Measurements from ENCODE around the gene SPATA2. TPM values are rescaled to one million over a fixed set of nuclear protein-coding genes. Genes with fewer than 3 reads are reported as not detected.

SPATA2 gene
- total and polyA plus RNA-seq, 2 of the 13 experiments (the other 11 are each of a cell fraction or from before 2014, with no cell fraction given): 3.2 to 8.7 TPM

DNA sequence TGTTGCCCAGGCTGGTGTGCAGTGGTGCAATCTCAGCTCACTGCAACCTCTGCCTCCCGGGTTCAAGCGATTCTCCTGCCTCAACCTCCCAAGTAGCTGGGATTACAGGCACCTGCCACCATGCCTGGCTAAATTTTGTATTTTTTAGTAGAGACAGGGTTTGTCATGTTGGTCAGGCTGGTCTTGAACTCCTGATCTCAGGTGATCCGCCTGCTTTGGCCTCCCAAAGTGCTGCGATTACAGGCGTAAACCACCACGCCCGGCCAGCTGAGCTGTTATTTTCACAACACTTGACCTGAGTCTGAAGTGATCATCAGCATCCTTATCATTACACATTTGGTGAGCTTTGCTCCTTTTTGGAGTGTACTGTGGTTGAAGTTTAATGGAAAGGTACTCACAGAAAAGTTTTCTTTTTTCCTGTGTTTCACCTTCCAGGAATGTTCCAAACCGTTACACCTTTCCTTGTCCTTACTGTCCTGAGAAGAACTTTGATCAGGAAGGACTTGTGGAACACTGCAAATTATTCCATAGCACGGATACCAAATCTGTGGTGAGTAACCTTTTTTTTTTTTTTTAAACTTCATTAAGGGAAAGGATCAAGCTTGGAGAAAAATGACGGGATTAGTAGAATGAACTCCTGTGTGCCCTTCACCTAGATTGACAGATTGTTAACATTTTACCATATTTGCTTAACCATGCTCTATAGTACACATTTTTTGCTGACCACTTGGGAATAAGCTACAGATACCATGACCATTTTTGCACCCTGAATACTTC is 30.6 kb upstream of the SPATA2 start (continued):
- TF ChIP-seq, protein P1, sequence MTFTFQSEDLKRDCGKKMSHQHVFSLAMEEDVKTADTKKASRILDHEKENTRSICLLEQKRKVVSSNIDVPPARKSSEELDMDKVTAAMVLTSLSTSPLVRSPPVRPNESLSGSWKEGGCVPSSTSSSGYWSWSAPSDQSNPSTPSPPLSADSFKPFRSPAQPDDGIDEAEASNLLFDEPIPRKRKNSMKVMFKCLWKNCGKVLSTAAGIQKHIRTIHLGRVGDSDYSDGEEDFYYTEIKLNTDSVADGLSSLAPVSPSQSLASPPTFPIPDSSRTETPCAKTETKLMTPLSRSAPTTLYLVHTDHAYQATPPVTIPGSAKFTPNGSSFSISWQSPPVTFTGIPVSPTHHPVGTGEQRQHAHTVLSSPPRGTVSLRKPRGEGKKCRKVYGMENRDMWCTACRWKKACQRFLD (CRISPR knock-in tag; IDR thresholded peaks at IDR 0.05; ENCODE audit: borderline replicate concordance): no peak
- peak; percentile 29; the same call in 1 of the 2 replicates for TF ChIP-seq NFKBIZ (CRISPR knock-in tag; IDR thresholded peaks at IDR 0.05)
- TF ChIP-seq ZNF775 (CRISPR knock-in tag; IDR thresholded peaks at IDR 0.05; ENCODE audit: borderline replicate concordance): no peak; the same call in 1 of the 2 replicates
- no peak for TF ChIP-seq CC2D1A (CRISPR knock-in tag; IDR thresholded peaks at IDR 0.05)
- no peak for TF ChIP-seq ZNF549 (CRISPR knock-in tag; IDR thresholded peaks at IDR 0.05)
- TF ChIP-seq, protein P2, sequence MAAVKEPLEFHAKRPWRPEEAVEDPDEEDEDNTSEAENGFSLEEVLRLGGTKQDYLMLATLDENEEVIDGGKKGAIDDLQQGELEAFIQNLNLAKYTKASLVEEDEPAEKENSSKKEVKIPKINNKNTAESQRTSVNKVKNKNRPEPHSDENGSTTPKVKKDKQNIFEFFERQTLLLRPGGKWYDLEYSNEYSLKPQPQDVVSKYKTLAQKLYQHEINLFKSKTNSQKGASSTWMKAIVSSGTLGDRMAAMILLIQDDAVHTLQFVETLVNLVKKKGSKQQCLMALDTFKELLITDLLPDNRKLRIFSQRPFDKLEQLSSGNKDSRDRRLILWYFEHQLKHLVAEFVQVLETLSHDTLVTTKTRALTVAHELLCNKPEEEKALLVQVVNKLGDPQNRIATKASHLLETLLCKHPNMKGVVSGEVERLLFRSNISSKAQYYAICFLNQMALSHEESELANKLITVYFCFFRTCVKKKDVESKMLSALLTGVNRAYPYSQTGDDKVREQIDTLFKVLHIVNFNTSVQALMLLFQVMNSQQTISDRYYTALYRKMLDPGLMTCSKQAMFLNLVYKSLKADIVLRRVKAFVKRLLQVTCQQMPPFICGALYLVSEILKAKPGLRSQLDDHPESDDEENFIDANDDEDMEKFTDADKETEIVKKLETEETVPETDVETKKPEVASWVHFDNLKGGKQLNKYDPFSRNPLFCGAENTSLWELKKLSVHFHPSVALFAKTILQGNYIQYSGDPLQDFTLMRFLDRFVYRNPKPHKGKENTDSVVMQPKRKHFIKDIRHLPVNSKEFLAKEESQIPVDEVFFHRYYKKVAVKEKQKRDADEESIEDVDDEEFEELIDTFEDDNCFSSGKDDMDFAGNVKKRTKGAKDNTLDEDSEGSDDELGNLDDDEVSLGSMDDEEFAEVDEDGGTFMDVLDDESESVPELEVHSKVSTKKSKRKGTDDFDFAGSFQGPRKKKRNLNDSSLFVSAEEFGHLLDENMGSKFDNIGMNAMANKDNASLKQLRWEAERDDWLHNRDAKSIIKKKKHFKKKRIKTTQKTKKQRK (IDR thresholded peaks at IDR 0.05; ENCODE audit: low read length): no peak
- TF ChIP-seq, protein P3, sequence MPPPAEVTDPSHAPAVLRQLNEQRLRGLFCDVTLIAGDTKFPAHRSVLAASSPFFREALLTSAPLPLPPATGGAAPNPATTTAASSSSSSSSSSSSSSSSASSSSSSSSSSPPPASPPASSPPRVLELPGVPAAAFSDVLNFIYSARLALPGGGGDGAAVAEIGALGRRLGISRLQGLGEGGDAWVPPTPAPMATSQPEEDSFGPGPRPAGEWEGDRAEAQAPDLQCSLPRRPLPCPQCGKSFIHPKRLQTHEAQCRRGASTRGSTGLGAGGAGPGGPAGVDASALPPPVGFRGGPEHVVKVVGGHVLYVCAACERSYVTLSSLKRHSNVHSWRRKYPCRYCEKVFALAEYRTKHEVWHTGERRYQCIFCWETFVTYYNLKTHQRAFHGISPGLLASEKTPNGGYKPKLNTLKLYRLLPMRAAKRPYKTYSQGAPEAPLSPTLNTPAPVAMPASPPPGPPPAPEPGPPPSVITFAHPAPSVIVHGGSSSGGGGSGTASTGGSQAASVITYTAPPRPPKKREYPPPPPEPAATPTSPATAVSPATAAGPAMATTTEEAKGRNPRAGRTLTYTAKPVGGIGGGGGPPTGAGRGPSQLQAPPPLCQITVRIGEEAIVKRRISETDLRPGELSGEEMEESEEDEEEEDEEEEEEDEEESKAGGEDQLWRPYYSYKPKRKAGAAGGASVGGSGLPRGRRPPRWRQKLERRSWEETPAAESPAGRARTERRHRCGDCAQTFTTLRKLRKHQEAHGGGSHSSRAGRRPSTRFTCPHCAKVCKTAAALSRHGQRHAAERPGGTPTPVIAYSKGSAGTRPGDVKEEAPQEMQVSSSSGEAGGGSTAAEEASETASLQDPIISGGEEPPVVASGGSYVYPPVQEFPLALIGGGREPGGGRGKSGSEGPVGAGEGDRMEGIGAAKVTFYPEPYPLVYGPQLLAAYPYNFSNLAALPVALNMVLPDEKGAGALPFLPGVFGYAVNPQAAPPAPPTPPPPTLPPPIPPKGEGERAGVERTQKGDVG (CRISPR knock-in tag; IDR thresholded peaks at IDR 0.05; ENCODE audit: borderline replicate concordance): peak; percentile 99
- 0 out of 2 replicates have a peak, but pooled peaks have one; percentile 63 for TF ChIP-seq SETDB1 (CRISPR knock-in tag; IDR thresholded peaks at IDR 0.05; ENCODE audit: borderline replicate concordance)
- no peak for TF ChIP-seq MLLT10 (CRISPR knock-in tag; IDR thresholded peaks at IDR 0.05)
- TF ChIP-seq ZNF543 (CRISPR knock-in tag; IDR thresholded peaks at IDR 0.05): no peak
- TF ChIP-seq NFYB (CRISPR knock-in tag; IDR thresholded peaks at IDR 0.05): no peak
- TF ChIP-seq KDM6A (CRISPR knock-in tag; IDR thresholded peaks at IDR 0.05; ENCODE audit: low read depth): peak; percentile 82
- TF ChIP-seq TEAD3 (CRISPR knock-in tag; optimal IDR thresholded peaks at IDR 0.05; ENCODE audit: borderline replicate concordance): peak; percentile 91
- TF ChIP-seq ZNF839 (CRISPR knock-in tag; IDR thresholded peaks at IDR 0.05; ENCODE audit: borderline replicate concordance): no peak
- 0 out of 2 replicates have a peak, but pooled peaks have one; percentile 31 for TF ChIP-seq NAIF1 (CRISPR knock-in tag; IDR thresholded peaks at IDR 0.05; ENCODE audit: borderline replicate concordance)
- TF ChIP-seq CBX5 (CRISPR knock-in tag; IDR thresholded peaks at IDR 0.05; ENCODE audit: borderline replicate concordance): no peak
- no peak for TF ChIP-seq ZNF569 (CRISPR knock-in tag; IDR thresholded peaks at IDR 0.05; ENCODE audit: borderline replicate concordance)
- TF ChIP-seq, protein P4, sequence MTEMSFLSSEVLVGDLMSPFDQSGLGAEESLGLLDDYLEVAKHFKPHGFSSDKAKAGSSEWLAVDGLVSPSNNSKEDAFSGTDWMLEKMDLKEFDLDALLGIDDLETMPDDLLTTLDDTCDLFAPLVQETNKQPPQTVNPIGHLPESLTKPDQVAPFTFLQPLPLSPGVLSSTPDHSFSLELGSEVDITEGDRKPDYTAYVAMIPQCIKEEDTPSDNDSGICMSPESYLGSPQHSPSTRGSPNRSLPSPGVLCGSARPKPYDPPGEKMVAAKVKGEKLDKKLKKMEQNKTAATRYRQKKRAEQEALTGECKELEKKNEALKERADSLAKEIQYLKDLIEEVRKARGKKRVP (CRISPR knock-in tag; IDR thresholded peaks at IDR 0.05): no peak
- peak; percentile 90 for TF ChIP-seq PHF21A (CRISPR knock-in tag; IDR thresholded peaks at IDR 0.05)

All from HepG2 (cell line).